Ishikawa (cell line): ENCODE measurements around the gene PDSS2.

Source experiments
- CEBPB ChIP-seq: IDR thresholded peaks from 2 replicates; pipeline ENCODE4 v1.6.1; 2012
- CREB1 ChIP-seq: IDR thresholded peaks from 2 replicates; pipeline ENCODE4 v1.6.1; 2012; ENCODE audit warnings: low read depth
- EGR1 ChIP-seq: IDR thresholded peaks from 2 replicates; pipeline ENCODE4 v1.6.1; 2012
- EP300 ChIP-seq: IDR thresholded peaks from 2 replicates; pipeline ENCODE4 v1.6.1; 2012; ENCODE audit warnings: borderline replicate concordance
- FOXM1 ChIP-seq: IDR thresholded peaks from 2 replicates; pipeline ENCODE4 v1.6.1; 2012; ENCODE audit warnings: low read depth, borderline replicate concordance
- MAX ChIP-seq: IDR thresholded peaks from 2 replicates; pipeline ENCODE4 v1.6.1; 2012
- NFIC ChIP-seq: IDR thresholded peaks from 2 replicates; pipeline ENCODE4 v1.6.1; 2012
- RAD21 ChIP-seq: IDR thresholded peaks from 2 replicates; pipeline ENCODE4 v1.6.1; 2012; ENCODE audit warnings: low read depth
- REST ChIP-seq: IDR thresholded peaks from 2 replicates; pipeline ENCODE4 v1.6.1; 2012; ENCODE audit warnings: low read depth, mild to moderate bottlenecking
- TAF1 ChIP-seq: IDR thresholded peaks from 2 replicates; pipeline ENCODE4 v1.6.1; 2012; ENCODE audit warnings: low read depth, mild to moderate bottlenecking
- TCF12 ChIP-seq: IDR thresholded peaks from 2 replicates; pipeline ENCODE4 v1.6.1; 2012; ENCODE audit warnings: low read depth
- TEAD4 ChIP-seq: IDR thresholded peaks from 2 replicates; pipeline ENCODE4 v1.6.1; 2012
- USF1 ChIP-seq: IDR thresholded peaks from 2 replicates; pipeline ENCODE4 v1.6.1; 2012
- YY1 ChIP-seq: IDR thresholded peaks from 2 replicates; pipeline ENCODE4 v1.6.1; 2012; ENCODE audit warnings: low read depth
- ZBTB7A ChIP-seq: IDR thresholded peaks from 2 replicates; pipeline ENCODE4 v1.6.1; 2012; ENCODE audit warnings: low read depth

Gene PDSS2

GRCh38 chr6:107396211-107396610 lies 63.2 kb downstream of the PDSS2 start:
- TF ChIP-seq YY1 (no peak), RAD21 (no peak), CREB1 (no peak)

GRCh38 chr6:107392069-107392468 lies 67.3 kb downstream of the PDSS2 start:
- TF ChIP-seq TCF12 (no peak), EP300 (no peak), TEAD4 (no peak), CEBPB (no peak), MAX (no peak), FOXM1 (no peak), ZBTB7A (no peak), NFIC (no peak)

- TF ChIP-seq RAD21 (no peak), YY1 (no peak), TCF12 (no peak), EGR1 (no peak), EP300 (no peak)
Measured at GRCh38 chr6:107390685-107391435, 68.5 kb downstream of the PDSS2 start.

GRCh38 chr6:107390056-107390455 lies 69.3 kb downstream of the PDSS2 start:
- TF ChIP-seq NFIC: no peak
- TF ChIP-seq EP300: no peak
- no peak for TF ChIP-seq REST
- TF ChIP-seq EGR1: no peak
- TF ChIP-seq TAF1: no peak
- no peak for TF ChIP-seq YY1
- TF ChIP-seq CEBPB: no peak
- no peak for TF ChIP-seq USF1
- no peak for TF ChIP-seq ZBTB7A
- TF ChIP-seq FOXM1: no peak
- TF ChIP-seq MAX: no peak
- no peak for TF ChIP-seq RAD21
- TF ChIP-seq TCF12: no peak
- no peak for TF ChIP-seq CREB1
- no peak for TF ChIP-seq TEAD4

GRCh38 chr6:107386904-107387303 lies 72.5 kb downstream of the PDSS2 start:
- TF ChIP-seq NFIC (no peak), EGR1 (no peak), CREB1 (no peak)

GRCh38 chr6:107386340-107386739 lies 73.0 kb downstream of the PDSS2 start:
- TF ChIP-seq TAF1 (no peak), CREB1 (no peak), EGR1 (no peak), NFIC (peak; percentile 41; the same call in 1 of the 2 replicates)

- TF ChIP-seq YY1 (no peak), RAD21 (no peak), CREB1 (no peak), FOXM1 (no peak), MAX (no peak), TAF1 (no peak), NFIC (no peak), REST (no peak), ZBTB7A (no peak), USF1 (no peak), CEBPB (no peak), EGR1 (no peak), TEAD4 (no peak), EP300 (no peak), TCF12 (no peak)
Measured at GRCh38 chr6:107383705-107384104, 75.7 kb downstream of the PDSS2 start.
